ENCODE results near the gene SNRNP25.
"Not testable (repeated sequence)": the region's sequence is repeated elsewhere in the genome, so short reads cannot be mapped to it uniquely, and the experiment has no call there.

- not testable (repeated sequence) for TF ChIP-seq EZH2phosphoT487 (IDR thresholded peaks at IDR 0.05; ENCODE audit: insufficient read depth, low read depth); EZH2 (IDR thresholded peaks at IDR 0.05; ENCODE audit: insufficient read depth, poor library complexity, severe bottlenecking)
Measured at GRCh38 chr16:10772-11171, 42.9 kb upstream of the SNRNP25 start.
